HepG2 (cell line): ENCODE measurements around the gene TPPP3. TPM values are rescaled to one million over a fixed set of nuclear protein-coding genes. Genes with fewer than 3 reads are reported as not detected.

Experiments
- ATF3 ChIP-seq: sonication (generic); formaldehyde crosslinking; IDR thresholded peaks from 2 replicates; pipeline ENCODE4 v1.4.0; 2020; ENCODE audit warnings: missing genetic modification reagents
- CENPT ChIP-seq: sonication (generic); formaldehyde crosslinking; IDR thresholded peaks from 2 replicates; pipeline ENCODE4 v1.8.0; 2022; ENCODE audit warnings: low read depth, mild to moderate bottlenecking, moderate library complexity, missing genetic modification reagents
- FLYWCH1 ChIP-seq: sonication (generic); formaldehyde crosslinking; IDR thresholded peaks from 2 replicates; pipeline ENCODE4 v1.8.1; 2023; ENCODE audit warnings: mild to moderate bottlenecking, missing genetic modification reagents
- HNF4G ChIP-seq, 2 experiments: sonication (generic) in 1 of 2; formaldehyde crosslinking in 1 of 2; IDR thresholded peaks; 2 replicates each; pipeline versions ENCODE4 v1.4.0 to v1.6.1; 2011 to 2020; ENCODE audit warnings: borderline replicate concordance in 2 of 2, low read depth in 2 of 2, mild to moderate bottlenecking in 2 of 2, low read length in 1 of 2, missing genetic modification reagents in 1 of 2, moderate library complexity in 1 of 2
- NCOR1 ChIP-seq: fragments of 200-600 bp; sonication (generic); IDR thresholded peaks from 2 replicates; pipeline ENCODE4 v1.7.0; 2017; ENCODE audit warnings: antibody characterized with exemption, low read length, borderline replicate concordance
- POLR2AphosphoS2 ChIP-seq: IDR thresholded peaks from 2 replicates; pipeline ENCODE4 v1.6.1; 2011; ENCODE audit warnings: low read depth, low read length, improper control_type of control experiment
- SNAPC5 ChIP-seq: sonication (generic); formaldehyde crosslinking; IDR thresholded peaks from 2 replicates; pipeline ENCODE4 v1.8.1; 2023; ENCODE audit warnings: mild to moderate bottlenecking, missing genetic modification reagents, borderline replicate concordance
- STAG1 ChIP-seq: sonication (generic); formaldehyde crosslinking; IDR thresholded peaks from 2 replicates; pipeline ENCODE4 v1.4.0; 2020; ENCODE audit warnings: missing genetic modification reagents
- ZBTB49 ChIP-seq: sonication (generic); formaldehyde crosslinking; IDR thresholded peaks from 2 replicates; pipeline ENCODE4 v1.4.0; 2020; ENCODE audit warnings: missing genetic modification reagents, borderline replicate concordance
- ZBTB7B ChIP-seq: sonication (generic); formaldehyde crosslinking; IDR thresholded peaks from 2 replicates; pipeline ENCODE4 v1.4.0; 2020; ENCODE audit warnings: missing genetic modification reagents
- ZFP91 ChIP-seq: sonication (generic); formaldehyde crosslinking; IDR thresholded peaks from 2 replicates; pipeline ENCODE4 v1.9.0; 2022; ENCODE audit warnings: missing genetic modification reagents, mild to moderate bottlenecking, borderline replicate concordance
- ZNF138 ChIP-seq: sonication (generic); formaldehyde crosslinking; IDR thresholded peaks from 2 replicates; pipeline ENCODE4 v1.5.0; 2020; ENCODE audit warnings: mild to moderate bottlenecking, low read depth, missing genetic modification reagents
- ZNF468 ChIP-seq: sonication (generic); formaldehyde crosslinking; IDR thresholded peaks from 2 replicates; pipeline ENCODE4 v1.8.0; 2022; ENCODE audit warnings: mild to moderate bottlenecking, moderate library complexity, missing genetic modification reagents
- ZNF567 ChIP-seq: sonication (generic); formaldehyde crosslinking; IDR thresholded peaks from 2 replicates; pipeline ENCODE4 v1.8.1; 2023; ENCODE audit warnings: mild to moderate bottlenecking, missing genetic modification reagents, borderline replicate concordance
- polyA plus RNA-seq, 8 experiments: library from polyadenylated mRNA; depleted of rRNA in 3 of 8; stranded (reverse) in 7 of 8; unstranded in 1 of 8; fragments of >200 nt; fragmentation: Illumina TruSeq in 4 of 8; extraction: Trizol in 4 of 8; gene quantifications; 2 replicates each; pipeline versions ENCODE4 v1.2.1 to v1.2.3, GENCODE V29; 2011 to 2016; ENCODE audit warnings: low read depth in 4 of 8, missing spikeins in 1 of 8, mixed read lengths in 1 of 8; ENCODE audit not compliant: insufficient read depth in 1 of 8
- total RNA-seq, 5 experiments: library from RNA; depleted of rRNA; stranded (reverse); fragments of >200 nt; fragmentation: Illumina TruSeq; extraction: Trizol; gene quantifications; 2 replicates each; pipeline ENCODE4 v1.2.3, GENCODE V29; 2016; ENCODE audit warnings: low read depth in 1 of 5
- TF ChIP-seq, protein P1 (sequence below): sonication (generic); formaldehyde crosslinking; IDR thresholded peaks from 2 replicates; pipeline ENCODE4 v1.5.0; 2020; ENCODE audit warnings: missing genetic modification reagents
- TF ChIP-seq, protein P2 (sequence below): sonication (generic); formaldehyde crosslinking; IDR thresholded peaks from 2 replicates; pipeline ENCODE4 v1.5.1; 2020; ENCODE audit warnings: mild to moderate bottlenecking, moderate library complexity, missing genetic modification reagents

The TPPP3 gene
- total and polyA plus RNA-seq, 2 of the 13 experiments (the other 11 are each of a cell fraction or from before 2014, with no cell fraction given), result 0.16 to 0.44 TPM

GRCh38 chr16:67415872-67416793 lies 22.8 kb upstream of the TPPP3 start, which contains the start of gene ZDHHC1 (continued):
- TF ChIP-seq, protein P1, sequence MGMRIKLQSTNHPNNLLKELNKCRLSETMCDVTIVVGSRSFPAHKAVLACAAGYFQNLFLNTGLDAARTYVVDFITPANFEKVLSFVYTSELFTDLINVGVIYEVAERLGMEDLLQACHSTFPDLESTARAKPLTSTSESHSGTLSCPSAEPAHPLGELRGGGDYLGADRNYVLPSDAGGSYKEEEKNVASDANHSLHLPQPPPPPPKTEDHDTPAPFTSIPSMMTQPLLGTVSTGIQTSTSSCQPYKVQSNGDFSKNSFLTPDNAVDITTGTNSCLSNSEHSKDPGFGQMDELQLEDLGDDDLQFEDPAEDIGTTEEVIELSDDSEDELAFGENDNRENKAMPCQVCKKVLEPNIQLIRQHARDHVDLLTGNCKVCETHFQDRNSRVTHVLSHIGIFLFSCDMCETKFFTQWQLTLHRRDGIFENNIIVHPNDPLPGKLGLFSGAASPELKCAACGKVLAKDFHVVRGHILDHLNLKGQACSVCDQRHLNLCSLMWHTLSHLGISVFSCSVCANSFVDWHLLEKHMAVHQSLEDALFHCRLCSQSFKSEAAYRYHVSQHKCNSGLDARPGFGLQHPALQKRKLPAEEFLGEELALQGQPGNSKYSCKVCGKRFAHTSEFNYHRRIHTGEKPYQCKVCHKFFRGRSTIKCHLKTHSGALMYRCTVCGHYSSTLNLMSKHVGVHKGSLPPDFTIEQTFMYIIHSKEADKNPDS (CRISPR knock-in tag), result 0 out of 2 replicates have a peak, but pooled peaks have one; percentile 57
- TF ChIP-seq HNF4G (IDR thresholded peaks at IDR 0.05; ENCODE audit: borderline replicate concordance, low read depth, low read length) (no peak), HNF4G (CRISPR knock-in tag; IDR thresholded peaks at IDR 0.05; ENCODE audit: borderline replicate concordance, low read depth) (peak; percentile 73; the same call in 1 of the 2 replicates), ZFP91 (CRISPR knock-in tag) (peak; percentile 75; the same call in 1 of the 2 replicates), CENPT (CRISPR knock-in tag) (no peak), FLYWCH1 (no peak), POLR2AphosphoS2 (no peak), STAG1 (peak; percentile 91), ZNF567 (CRISPR knock-in tag) (peak; percentile 79; the same call in 1 of the 2 replicates), ZNF138 (CRISPR knock-in tag) (0 out of 2 replicates have a peak, but pooled peaks have one; percentile 32), ATF3 (CRISPR knock-in tag) (no peak), ZBTB49 (no peak), ZBTB7B (CRISPR knock-in tag) (peak; percentile 90), ZNF468 (CRISPR knock-in tag) (no peak), NCOR1 (no peak), SNAPC5 (CRISPR knock-in tag) (no peak)
- TF ChIP-seq, protein P2, sequence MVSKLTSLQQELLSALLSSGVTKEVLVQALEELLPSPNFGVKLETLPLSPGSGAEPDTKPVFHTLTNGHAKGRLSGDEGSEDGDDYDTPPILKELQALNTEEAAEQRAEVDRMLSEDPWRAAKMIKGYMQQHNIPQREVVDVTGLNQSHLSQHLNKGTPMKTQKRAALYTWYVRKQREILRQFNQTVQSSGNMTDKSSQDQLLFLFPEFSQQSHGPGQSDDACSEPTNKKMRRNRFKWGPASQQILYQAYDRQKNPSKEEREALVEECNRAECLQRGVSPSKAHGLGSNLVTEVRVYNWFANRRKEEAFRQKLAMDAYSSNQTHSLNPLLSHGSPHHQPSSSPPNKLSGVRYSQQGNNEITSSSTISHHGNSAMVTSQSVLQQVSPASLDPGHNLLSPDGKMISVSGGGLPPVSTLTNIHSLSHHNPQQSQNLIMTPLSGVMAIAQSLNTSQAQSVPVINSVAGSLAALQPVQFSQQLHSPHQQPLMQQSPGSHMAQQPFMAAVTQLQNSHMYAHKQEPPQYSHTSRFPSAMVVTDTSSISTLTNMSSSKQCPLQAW (CRISPR knock-in tag), result peak; percentile 76; the same call in 1 of the 2 replicates
